Measurements from ENCODE around the gene POPDC2.

Gene POPDC2

GRCh38 chr3:119620899-119621298 is 39.5 kb downstream of the POPDC2 start:
- no peak for TF ChIP-seq CTCF (conservative IDR thresholded peaks at IDR 0.05)
- H3K27ac ChIP-seq: no peak overlapping the region

- TF ChIP-seq CTCF (conservative IDR thresholded peaks at IDR 0.05): no peak
- no peak overlapping the region for H3K27ac ChIP-seq
These were observed 41.3 kb downstream of the POPDC2 start for GRCh38 chr3:119619094-119619493.

- H3K27ac ChIP-seq: no peak overlapping the region
- no peak for TF ChIP-seq CTCF (conservative IDR thresholded peaks at IDR 0.05)
These were observed 44.3 kb downstream of the POPDC2 start for GRCh38 chr3:119616056-119616455.

- no peak overlapping the region for H3K27ac ChIP-seq
- TF ChIP-seq CTCF (conservative IDR thresholded peaks at IDR 0.05): no peak
These were observed 46.5 kb downstream of the POPDC2 start for GRCh38 chr3:119613872-119614271.

- no peak for TF ChIP-seq CTCF (conservative IDR thresholded peaks at IDR 0.05)
- H3K27ac ChIP-seq: no peak overlapping the region
These were observed 47.2 kb downstream of the POPDC2 start for GRCh38 chr3:119613201-119613600.

- TF ChIP-seq CTCF (conservative IDR thresholded peaks at IDR 0.05): no peak
- H3K27ac ChIP-seq: no peak overlapping the region
These were observed 48.7 kb downstream of the POPDC2 start for GRCh38 chr3:119611664-119612063.

- no peak overlapping the region for H3K27ac ChIP-seq
- no peak for TF ChIP-seq CTCF (conservative IDR thresholded peaks at IDR 0.05)
These were observed 51.1 kb downstream of the POPDC2 start for GRCh38 chr3:119609301-119609700.
